GM10847 (cell line): Measurements from ENCODE around the gene PCNA.
A peak's percentile ranks its signal among the peaks of the same experiment; 100 is the strongest.

Experiments
- POLR2A ChIP-seq: IDR thresholded peaks from 2 replicates; pipeline ENCODE4 v1.6.1; 2011; ENCODE audit not compliant: insufficient read length; ENCODE audit errors: extremely low read depth

PCNA gene

DNA sequence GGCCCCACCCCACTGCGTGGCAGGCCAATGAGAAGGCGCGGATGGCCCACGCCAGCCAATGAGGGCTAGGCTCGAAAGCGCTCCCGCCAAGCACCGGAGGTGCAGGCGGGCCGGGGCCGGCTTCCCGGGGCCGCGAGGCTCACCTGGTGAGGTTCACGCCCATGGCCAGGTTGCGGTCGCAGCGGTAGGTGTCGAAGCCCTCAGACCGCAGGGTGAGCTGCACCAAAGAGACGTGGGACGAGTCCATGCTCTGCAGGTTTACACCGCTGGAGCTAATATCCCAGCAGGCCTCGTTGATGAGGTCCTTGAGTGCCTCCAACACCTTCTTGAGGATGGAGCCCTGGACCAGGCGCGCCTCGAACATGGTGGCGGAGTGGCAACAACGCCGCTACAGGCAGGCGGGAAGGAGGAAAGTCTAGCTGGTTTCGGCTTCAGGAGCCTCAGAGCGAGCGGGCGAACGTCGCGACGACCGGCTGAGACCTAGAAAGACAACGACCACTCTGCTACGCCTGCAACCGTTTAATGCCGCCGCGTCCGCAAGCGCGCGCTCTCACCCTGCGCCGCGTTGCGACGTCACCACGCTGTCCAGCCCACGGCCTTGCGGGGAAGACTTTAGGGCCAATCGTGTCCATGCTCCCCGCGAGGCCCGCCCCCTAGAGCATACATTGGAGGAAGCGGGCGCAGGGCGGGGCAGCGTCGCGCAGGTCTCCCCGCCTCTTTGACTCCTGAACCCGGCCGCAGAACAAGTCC is at the start of gene PCNA:
TSS of gene PCNA (minus strand) at position 524 of the 750 bp plus-strand sequence. CDS start at position 364, 160 bp downstream.
- peak; percentile 98 for TF ChIP-seq POLR2A

DNA sequence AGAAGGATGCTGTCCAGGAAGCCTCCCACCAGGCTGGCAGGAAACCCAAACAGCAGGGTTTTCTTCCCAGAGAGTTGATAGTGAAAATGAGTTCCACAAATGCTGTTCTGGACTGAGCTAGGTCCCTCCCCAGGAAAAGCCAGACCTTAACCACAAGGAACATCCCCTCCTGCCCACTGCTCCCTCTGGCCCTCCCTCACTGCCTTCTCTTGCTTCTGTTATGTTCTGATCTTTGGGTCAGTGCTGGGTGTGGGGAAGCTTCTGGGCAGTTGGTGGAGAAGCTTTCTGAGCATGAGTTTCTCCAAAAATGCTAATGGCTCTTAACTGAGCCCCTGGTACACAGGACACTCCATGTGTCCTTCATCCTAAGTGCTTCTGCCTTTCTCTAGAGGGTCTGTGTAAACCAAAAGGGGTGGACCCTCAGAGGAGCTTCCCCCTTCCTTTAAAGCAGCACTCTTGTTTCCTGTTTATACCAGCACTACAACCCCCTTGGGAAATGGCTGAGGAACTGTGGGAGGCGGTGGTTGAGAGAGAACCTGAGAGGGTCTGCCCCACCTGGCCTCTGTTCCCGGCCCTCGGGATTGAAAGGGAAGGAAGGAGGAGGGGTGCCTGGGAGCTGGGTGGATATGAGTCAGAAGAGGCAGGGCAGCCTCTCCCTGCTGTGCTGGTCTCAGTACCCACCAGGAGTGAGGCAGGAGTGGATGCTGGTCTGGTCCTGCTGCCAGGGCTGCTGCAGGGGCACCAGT is 49.1 kb upstream of the PCNA start:
- no peak for TF ChIP-seq POLR2A

DNA sequence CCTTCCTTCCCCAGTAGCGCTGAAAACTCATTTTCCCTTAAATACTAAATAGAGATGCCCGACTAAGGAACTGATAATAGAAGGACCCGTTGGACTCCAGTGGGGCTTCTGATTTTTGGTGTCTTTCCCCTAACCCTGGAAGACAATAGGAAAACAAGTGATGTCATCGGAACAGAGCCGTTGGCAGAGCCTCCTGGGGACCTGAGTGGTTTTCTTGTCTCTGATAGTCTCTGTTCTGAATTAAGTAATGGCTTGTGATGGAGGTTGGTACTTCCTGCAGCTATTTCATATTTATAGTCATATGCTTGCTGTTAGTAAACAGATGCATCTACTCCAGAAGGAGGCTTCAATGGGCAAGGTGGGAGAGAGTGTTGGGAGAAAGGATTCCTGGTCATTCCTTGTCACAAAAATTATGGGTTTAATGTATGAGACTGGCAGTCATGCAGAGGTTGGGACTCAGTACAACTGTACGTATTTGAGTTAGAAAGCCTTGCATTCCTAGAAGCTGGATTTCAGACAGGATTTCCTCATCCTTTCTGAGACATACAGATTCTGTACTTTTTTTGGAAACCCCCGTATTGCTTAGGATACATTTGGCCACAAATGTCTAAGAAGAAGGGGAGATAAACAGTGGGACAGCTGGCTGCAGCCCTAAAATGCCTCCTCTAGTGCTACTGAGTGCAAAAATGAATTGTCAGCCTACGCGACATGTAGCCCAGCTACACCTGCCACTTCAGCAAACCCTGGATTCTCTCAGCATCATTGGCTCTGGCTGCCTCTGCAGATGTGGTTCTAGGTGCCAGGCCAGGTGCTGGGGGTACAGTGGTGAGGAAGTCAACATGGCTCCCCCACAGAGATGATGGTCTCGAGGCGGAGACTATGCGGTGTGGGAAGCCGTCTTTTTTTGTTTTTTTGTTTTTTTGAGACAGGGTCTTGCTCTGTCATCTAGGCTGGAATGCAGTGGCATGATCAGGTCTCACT is 45.2 kb upstream of the PCNA start:
- TF ChIP-seq POLR2A, result no peak

DNA sequence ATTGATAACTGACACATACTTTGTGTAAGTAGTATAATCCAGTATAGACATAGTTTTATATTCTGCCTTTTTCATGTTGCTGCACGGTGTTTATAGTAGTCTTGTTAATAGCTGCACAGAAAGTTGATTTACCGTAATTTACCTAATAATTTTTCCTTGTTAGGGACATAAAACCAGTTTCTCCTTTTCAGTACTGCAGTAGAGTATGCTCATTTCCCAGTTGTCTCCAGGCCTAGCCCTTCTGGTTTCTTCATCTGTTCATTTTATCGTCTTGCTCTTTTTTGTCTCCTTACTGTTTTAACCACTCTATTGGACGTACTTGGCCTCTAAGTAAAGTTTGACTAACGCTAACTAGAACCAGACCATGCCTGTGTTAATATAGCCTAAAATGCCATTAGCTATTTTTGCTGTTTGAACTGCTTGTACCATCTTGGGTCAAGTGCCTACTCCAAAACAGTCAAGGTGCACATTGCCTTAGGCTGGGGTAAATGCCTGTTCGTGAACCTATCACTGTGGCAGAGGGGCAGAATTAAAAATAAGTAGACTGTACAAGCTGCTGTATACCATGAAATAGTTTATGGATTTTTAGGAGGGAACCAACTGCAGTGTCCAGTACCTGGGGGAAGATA is 41.9 kb upstream of the PCNA start:
- no peak for TF ChIP-seq POLR2A

DNA sequence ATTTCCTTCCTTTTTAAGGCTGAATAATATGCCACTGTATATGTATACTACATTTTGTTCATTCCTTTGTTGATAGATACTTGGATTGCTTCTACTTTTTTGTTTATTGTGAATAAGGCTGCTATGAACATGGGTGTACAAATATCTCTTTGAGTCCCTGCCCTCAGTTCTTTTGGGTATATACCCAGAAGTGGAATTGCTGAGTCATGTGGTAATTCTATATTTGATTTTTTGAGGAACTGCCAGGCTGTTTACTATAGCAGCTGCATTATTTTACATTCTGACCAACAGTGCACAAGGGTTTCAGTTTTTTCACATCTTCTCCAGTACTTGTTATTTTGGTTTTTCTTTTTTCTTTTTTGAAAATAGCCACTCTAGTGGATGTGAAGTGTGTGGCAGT is 41.1 kb upstream of the PCNA start:
- TF ChIP-seq POLR2A, result no peak

DNA sequence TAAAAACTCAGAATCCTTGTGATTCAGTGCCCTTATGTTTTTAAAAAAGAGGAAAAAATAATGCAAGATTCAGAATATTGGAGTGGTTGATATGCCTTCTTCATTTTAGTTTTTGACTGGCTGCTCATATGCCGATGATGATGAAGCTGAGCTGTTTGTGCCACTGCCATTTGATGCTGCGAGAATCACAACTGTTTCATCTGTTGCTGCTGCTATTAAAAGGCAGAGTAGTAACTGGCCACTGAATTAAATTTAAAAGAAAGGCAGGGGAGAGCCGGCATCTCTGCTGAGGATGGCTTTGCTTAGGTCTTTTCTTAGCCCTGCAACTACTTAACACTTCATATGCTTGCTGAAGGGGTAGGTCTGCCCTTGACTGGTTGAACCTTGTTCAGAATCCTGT is 40.2 kb upstream of the PCNA start:
- TF ChIP-seq POLR2A, result no peak

DNA sequence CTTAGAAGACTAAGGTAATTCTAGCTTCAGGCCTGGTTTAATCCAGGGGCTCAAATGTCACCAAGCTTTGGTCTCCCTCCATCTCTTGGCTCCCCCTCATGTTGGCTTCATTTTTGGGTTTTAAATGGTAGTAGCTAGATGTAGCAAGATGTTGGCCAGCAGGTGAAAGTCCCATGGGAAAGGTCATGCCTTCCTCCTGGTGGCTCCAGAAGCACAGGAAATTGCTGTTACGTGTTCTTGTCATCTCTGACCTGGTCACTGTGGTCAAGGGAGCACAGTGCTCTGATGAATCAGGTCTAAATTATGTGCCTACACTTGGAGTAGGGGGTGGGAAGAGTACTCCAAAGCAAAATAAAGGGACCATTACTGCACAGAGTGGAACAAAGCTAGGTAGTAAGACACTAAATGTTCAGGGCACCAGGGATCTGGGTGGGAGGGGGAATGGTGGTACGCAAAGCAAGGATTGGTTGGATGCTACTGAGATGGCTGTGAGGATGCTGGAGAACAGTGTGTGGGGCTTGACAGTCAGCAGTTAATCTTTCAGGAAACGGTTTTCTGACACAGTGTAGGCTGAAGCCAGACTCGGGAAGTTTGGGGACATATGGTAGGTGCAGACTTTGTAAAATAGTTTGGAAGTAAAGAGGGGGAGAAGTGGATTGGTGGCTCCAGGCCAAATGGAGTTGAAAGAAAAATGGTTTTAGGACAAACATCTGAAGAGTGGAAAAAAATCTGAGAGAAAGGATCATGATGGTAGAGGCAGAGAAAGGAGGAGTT is 37.1 kb upstream of the PCNA start:
- TF ChIP-seq POLR2A, result no peak

DNA sequence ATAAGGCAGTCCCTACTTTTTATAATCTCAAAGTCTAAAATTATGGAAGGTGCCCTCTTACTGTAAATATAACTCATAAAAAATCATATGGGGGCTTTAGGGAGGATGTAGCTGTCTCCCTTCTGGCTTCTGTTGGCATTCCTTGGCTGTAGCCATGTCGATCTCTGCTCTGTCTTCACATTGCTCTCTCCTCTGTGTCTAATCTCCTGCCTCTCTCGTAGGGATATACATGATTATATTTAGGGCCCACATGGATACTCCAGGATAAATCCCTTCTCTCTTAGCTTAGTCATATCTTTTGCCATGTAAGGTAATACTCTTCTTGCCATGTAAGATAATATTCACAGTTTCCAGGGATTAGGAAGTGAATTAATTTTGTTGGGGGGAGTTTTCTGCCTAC is 35.6 kb upstream of the PCNA start:
- no peak for TF ChIP-seq POLR2A

DNA sequence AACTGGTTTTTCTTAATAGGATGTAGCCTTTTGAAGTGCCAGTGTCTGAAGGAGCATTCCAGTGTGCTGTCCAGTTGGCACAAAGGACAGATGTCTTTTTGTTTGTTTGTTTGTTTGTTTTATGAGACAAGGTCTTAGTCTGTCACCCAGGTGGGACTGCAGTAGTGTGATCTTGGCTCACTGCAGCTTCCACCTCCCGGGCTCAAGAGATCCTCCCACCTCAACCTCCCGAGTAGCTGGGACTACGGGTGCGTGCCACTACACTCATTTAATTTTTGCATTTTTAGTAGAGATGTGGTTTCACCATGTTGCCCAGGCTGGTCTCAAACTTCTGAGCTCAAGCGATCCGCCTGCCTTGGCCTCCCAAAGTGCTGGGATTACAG is 34.8 kb upstream of the PCNA start:
- TF ChIP-seq POLR2A, result no peak

DNA sequence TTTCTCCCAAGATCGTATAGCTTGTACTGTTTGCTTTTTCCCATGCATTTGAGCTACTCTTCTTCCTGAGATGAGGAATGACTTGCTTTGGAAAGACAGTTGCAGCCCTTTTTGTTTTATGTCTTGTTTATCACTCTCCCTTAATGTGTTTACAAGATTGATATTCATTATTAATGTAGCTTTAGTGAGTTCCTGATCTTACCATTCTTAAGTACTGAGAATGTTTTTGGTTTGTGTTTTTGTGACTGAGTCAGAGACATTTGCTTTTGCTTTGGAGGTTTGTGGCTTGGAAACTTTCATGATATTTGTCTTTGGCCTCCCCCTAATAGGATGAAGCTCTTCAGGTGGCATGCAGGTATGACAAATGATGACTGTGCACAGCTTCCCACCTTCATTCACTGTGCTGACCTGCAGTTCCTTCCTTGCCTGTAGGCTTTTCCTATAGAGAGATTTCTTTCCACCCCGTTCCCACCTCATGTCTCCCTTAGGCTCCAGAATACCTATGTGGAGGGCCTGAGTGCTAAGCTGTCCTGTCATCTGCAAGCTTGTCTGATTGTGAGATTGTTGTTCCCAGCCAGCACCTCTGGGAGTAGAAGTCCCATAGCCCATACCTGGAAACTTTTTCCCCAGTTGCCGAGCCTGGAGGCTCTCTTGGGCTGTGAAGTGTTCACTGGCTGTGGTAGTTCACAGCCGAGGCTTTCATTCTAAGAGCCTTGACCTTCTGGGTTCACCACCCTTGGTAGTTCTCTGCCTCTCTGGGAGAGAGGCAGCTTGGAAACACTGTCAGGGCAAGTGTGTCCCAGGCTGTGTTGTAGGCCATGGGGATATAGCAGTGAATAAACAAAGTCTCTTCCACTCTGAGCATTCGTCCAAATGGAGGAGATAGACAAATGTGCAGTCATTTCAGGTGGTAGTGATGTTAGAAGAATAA is 34.1 kb upstream of the PCNA start:
- no peak for TF ChIP-seq POLR2A

DNA sequence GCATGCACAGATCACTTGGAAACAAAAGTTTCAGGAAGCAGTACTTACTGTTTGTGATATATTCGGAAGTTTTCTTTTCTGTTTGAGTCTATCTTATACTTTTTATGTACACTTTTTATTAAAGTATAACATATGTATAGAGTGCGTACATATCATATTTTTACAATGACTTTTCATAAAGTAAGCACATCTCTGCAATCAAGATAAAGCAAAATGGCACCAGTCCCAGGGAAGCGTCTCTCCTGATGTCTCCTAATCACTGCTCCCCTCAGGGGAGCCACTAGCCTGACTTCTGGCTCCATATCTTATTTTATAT is 33.4 kb upstream of the PCNA start:
- no peak for TF ChIP-seq POLR2A

DNA sequence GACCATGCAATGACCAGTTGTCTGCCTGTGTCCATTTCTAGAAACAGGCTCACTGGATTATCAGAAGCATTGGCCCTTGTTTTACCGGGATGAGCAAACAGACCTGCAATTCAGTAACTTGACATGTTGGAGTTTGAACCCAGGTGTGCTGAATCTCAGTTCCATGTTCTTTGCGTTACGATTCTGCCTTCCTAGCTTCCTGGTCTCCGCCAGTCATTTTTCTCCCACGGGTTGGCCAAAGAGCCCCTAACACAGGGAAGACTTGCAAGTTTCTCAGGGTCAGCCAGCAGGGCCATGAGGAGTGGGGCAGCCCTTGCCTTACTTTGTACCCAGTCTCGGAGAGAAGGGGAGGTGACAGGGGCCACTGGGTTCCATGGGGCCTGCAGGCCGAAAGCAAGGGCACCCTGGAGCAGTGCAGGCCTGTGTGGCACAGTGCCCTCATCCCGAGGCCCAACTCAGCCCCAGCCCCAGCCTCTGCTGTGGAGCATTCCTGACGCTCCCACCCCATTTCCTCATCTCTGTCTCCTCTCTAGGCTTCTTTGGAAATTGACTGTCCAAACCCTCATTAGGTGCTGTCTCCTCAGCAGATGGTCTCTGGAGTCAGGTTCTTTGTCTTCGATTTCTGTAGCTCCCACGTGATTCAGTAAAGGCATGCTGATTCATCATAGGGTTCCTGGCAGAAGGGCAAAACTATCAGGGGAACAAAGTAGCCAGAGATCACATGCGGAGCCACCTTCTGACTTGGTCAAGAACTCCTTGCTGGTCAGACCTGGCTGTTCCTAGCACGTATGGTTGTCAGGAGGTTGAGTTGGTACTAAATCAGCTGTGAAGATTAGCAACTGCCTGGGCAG is 30.7 kb upstream of the PCNA start:
- TF ChIP-seq POLR2A, result no peak

DNA sequence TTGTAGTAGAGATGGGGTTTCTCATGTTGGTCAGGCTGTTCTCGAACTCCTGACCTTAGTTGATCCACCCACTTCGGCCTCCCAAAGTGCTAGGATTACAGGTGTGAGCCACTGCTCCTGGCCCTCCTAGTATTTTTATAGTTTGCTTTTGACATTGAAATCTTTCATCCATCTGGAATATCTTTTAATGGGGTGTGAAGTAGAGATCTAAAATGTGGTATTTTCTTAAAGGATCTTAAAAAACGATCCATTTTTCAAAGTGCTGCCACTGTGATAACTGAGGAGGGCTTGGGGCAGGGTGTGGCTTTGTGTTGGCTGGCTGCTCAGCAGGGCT is 30.1 kb upstream of the PCNA start:
- TF ChIP-seq POLR2A, result no peak
